Brain microvascular endothelial cell (primary cell): ENCODE measurements around the gene PPME1.

ENCODE experiments used
- DNase-seq: peaks from one replicate; pipeline ENCODE4 v3.0.0-alpha.2; 2020
- H3K27ac ChIP-seq: fragments of 250-450 bp; sonication (Bioruptor Pico); 2 replicates; pipeline ENCODE4 v1.5.1; 2020; ENCODE audit warnings: mild to moderate bottlenecking, moderate library complexity
- H3K27me3 ChIP-seq: fragments of 250-450 bp; sonication (Bioruptor Pico); replicated peaks from 2 replicates; pipeline ENCODE4 v1.5.1; 2020; ENCODE audit warnings: mild to moderate bottlenecking
- H3K36me3 ChIP-seq: fragments of 250-450 bp; sonication (Bioruptor Pico); replicated peaks from 2 replicates; pipeline ENCODE4 v1.5.1; 2020; ENCODE audit warnings: mild to moderate bottlenecking
- H3K4me3 ChIP-seq: 2 replicates; pipeline ENCODE4 v1.5.1; 2011; ENCODE audit warnings: low read depth, mild to moderate bottlenecking, control low read depth, low read length, moderate library complexity
- in situ Hi-C: cut with HindIII; loops from 2 replicates; pipeline ENCODE4 v1.10.0; 2017; ENCODE audit warnings: low sequenced_read_pairs, low pct_ligation_motif_present
- TF ChIP-seq, protein P1 (sequence below): IDR thresholded peaks from 2 replicates; pipeline ENCODE4 v1.5.1; 2011; ENCODE audit warnings: low read depth, mild to moderate bottlenecking, moderate library complexity, low read length, control low read depth, inconsistent platforms; ENCODE audit errors: missing control alignments

The PPME1 gene

GRCh38 chr11:74235121-74235520, 64.0 kb downstream of the PPME1 start:
- no peak for DNase-seq
- Histone ChIP-seq H3K36me3 (peaks cover 19% of the 10 kb centered on the region), H3K27me3 (no peaks in the 10 kb centered on the region), H3K27ac (no peak overlapping the region), H3K4me3 (no peak overlapping the region)
- in situ Hi-C loops, result no loop called here
- TF ChIP-seq, protein P1, sequence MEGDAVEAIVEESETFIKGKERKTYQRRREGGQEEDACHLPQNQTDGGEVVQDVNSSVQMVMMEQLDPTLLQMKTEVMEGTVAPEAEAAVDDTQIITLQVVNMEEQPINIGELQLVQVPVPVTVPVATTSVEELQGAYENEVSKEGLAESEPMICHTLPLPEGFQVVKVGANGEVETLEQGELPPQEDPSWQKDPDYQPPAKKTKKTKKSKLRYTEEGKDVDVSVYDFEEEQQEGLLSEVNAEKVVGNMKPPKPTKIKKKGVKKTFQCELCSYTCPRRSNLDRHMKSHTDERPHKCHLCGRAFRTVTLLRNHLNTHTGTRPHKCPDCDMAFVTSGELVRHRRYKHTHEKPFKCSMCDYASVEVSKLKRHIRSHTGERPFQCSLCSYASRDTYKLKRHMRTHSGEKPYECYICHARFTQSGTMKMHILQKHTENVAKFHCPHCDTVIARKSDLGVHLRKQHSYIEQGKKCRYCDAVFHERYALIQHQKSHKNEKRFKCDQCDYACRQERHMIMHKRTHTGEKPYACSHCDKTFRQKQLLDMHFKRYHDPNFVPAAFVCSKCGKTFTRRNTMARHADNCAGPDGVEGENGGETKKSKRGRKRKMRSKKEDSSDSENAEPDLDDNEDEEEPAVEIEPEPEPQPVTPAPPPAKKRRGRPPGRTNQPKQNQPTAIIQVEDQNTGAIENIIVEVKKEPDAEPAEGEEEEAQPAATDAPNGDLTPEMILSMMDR, result no peak

- H3K4me3 ChIP-seq, result no peak overlapping the region
- H3K27me3 ChIP-seq, result no peaks in the 10 kb centered on the region
- in situ Hi-C loops, result no loop called here
- peaks cover 17% of the 10 kb centered on the region for H3K36me3 ChIP-seq
- no peak for DNase-seq
- TF ChIP-seq, protein P1, result no peak
- no peak overlapping the region for H3K27ac ChIP-seq
These were observed 66.5 kb downstream of the PPME1 start for GRCh38 chr11:74237541-74237940.

DNA sequence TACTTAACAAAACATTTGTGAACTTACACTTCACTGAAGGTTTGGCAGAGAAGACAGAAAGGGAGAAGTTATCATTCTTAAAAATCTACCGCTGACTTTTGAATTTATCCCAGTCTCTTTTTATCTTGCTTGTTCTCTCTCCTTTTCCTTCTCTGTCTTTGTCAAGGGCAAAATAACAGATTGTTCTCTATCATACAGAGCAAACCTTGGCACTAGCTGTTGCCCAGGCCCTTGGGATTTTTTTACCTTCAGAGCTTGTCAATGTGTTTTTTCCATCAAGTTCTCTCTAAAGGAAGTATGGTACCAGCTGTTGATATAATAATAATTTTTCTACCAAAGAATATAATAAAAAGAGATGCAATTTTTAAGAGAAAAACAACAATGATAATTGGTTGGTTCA, 67.2 kb downstream of the PPME1 start:
- peaks cover 17% of the 10 kb centered on the region for H3K36me3 ChIP-seq
- no peak overlapping the region for H3K4me3 ChIP-seq
- no peak overlapping the region for H3K27ac ChIP-seq
- no peaks in the 10 kb centered on the region for H3K27me3 ChIP-seq
- TF ChIP-seq, protein P1, result no peak
- in situ Hi-C loops, result no loop called here
- no peak for DNase-seq

- TF ChIP-seq, protein P1, result no peak
- no peak overlapping the region for H3K27ac ChIP-seq
- peaks cover 40% of the 10 kb centered on the region for H3K36me3 ChIP-seq
- no peak for DNase-seq
- in situ Hi-C loops, result no loop called here
- H3K4me3 ChIP-seq, result no peak overlapping the region
- no peaks in the 10 kb centered on the region for H3K27me3 ChIP-seq
These were observed 77.4 kb downstream of the PPME1 start for GRCh38 chr11:74248469-74248868.

- DNase-seq, result no peak
- TF ChIP-seq, protein P1, result no peak
- in situ Hi-C loops, result no loop called here
- no peak overlapping the region for H3K4me3 ChIP-seq
- H3K27ac ChIP-seq, result no peak overlapping the region
- no peaks in the 10 kb centered on the region for H3K27me3 ChIP-seq
- peaks cover 47% of the 10 kb centered on the region for H3K36me3 ChIP-seq
These were observed 78.4 kb downstream of the PPME1 start for GRCh38 chr11:74249496-74249895.

DNA sequence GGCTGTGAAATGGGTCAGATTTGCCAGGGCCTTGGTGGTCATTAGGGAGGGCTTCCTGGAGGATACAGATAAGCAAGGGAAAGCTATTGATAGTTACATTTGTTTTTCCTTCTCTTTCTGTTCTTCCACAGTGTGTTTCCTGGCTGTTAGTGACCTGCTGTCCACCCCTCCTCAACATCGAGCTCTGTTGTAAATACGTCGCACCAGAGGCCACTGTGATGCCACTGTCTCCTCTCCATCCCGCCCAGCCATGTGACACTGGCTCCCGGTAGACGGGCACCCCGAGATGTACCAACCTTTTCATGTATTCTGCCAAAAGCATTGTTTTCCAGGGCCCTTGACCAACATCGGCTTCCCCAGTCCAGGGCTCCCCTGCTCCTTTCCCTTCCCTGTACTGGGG, 82.3 kb downstream of the PPME1 start:
- peaks cover 40% of the 10 kb centered on the region for H3K36me3 ChIP-seq
- no peaks in the 10 kb centered on the region for H3K27me3 ChIP-seq
- TF ChIP-seq, protein P1, result no peak
- in situ Hi-C loops, result loop anchor here (25.0 kb wide), 1 partner anchor 184 kb away; no protein-coding TSS in a partner anchor
- no peak overlapping the region for H3K4me3 ChIP-seq
- no peak for DNase-seq
- H3K27ac ChIP-seq, result no peak overlapping the region
